K562 (cell line): ENCODE data around the gene CTNNA3.

ENCODE experiments used
- CREM ChIP-seq: IDR thresholded peaks from 2 replicates; pipeline ENCODE4 v1.6.1; 2014; ENCODE audit warnings: antibody characterized with exemption, low read depth
- FOXP1 ChIP-seq: sonication (generic); formaldehyde crosslinking; IDR thresholded peaks from 2 replicates; pipeline ENCODE4 v1.8.0; 2022; ENCODE audit warnings: mild to moderate bottlenecking, missing genetic modification reagents
- MAFK ChIP-seq: IDR thresholded peaks from 2 replicates; pipeline ENCODE4 v1.6.1; 2011; ENCODE audit warnings: low read length, improper control_type of control experiment
- MCM3 ChIP-seq: fragments of 450-650 bp; IDR thresholded peaks from 2 replicates; pipeline ENCODE4 v1.6.1; 2016
- MEIS2 ChIP-seq: fragments of 450-650 bp; IDR thresholded peaks from 2 replicates; pipeline ENCODE4 v1.6.1; 2014; ENCODE audit warnings: mild to moderate bottlenecking; ENCODE audit not compliant: partially characterized antibody
- RB1 ChIP-seq: fragments of 450-650 bp; IDR thresholded peaks from 2 replicates; pipeline ENCODE4 v1.6.1; 2017; ENCODE audit warnings: low read depth, mild to moderate bottlenecking
- ZSCAN32 ChIP-seq: fragments of 450-650 bp; formaldehyde crosslinking; IDR thresholded peaks from 2 replicates; pipeline ENCODE4 v1.4.0; 2020; ENCODE audit warnings: mild to moderate bottlenecking, moderate library complexity
- TF ChIP-seq, protein P1 (sequence below): conservative IDR thresholded peaks from 2 replicates; pipeline ENCODE4 v1.6.1; 2011; ENCODE audit warnings: low read depth, mild to moderate bottlenecking, low read length; ENCODE audit not compliant: control insufficient read depth
- TF ChIP-seq, protein P2 (sequence below), 3 experiments: IDR thresholded peaks in 2 of 3; conservative IDR thresholded peaks in 1 of 3; 2 replicates each; pipeline ENCODE4 v1.5.1; 2011 to 2012; ENCODE audit warnings: low read length in 3 of 3, mild to moderate bottlenecking in 3 of 3, control low read depth in 2 of 3, improper control_type of control experiment in 1 of 3, inconsistent platforms in 1 of 3, low read depth in 1 of 3, mixed read lengths in 1 of 3, moderate library complexity in 1 of 3; ENCODE audit not compliant: insufficient read depth in 2 of 3
- TF ChIP-seq, protein P3 (sequence below): fragments of 250-450 bp; sonication (Bioruptor Pico); IDR thresholded peaks from 2 replicates; pipeline ENCODE4 v1.5.0; 2020; ENCODE audit warnings: mild to moderate bottlenecking, borderline replicate concordance
- TF ChIP-seq, protein P4 (sequence below): fragments of 450-650 bp; IDR thresholded peaks from 2 replicates; pipeline ENCODE4 v1.6.1; 2016; ENCODE audit warnings: missing biosample characterization, missing genetic modification characterization

DNA sequence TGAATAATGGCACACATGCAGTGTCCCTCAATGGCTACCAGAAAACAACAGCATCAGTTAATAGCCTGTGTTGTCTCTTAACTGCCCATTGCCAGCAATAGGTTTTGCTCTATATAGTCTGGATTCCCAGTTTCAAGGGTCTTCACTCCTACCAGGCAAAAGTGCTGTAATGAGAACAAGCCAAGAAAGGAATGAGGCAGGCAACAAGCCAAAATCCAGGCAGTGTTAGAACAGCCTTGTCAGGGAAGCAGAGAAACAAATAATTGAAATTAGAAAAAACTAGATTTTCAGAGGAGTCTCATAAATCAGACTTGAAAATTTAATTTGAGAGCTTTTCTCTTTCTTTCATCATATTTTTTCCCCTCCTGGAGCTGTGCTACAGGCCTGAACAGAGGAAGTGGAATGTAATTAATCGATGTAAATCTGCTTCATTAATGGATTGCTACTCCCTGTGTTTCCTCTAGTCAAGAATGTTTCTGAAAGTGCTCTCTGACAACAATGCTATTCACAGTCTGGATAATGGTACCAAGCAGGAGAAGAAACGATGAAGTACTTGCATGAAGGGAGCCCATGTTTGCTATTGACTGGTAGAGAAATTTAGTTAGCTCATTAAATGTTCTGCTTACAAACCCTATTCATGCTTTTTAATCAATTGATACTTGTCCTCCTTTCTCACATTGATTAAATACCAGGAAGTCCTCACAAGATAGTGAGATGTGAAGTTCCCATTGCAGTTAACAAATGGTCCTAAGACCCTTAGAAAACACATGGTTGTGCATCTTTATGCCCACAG is 972.2 kb downstream of the CTNNA3 start:
- no peak for TF ChIP-seq RB1
- no peak for TF ChIP-seq MEIS2
- no peak for TF ChIP-seq ZSCAN32 (CRISPR knock-in tag)
- no peak for TF ChIP-seq FOXP1 (CRISPR knock-in tag)
- no peak for TF ChIP-seq MCM3
- TF ChIP-seq, protein P1, sequence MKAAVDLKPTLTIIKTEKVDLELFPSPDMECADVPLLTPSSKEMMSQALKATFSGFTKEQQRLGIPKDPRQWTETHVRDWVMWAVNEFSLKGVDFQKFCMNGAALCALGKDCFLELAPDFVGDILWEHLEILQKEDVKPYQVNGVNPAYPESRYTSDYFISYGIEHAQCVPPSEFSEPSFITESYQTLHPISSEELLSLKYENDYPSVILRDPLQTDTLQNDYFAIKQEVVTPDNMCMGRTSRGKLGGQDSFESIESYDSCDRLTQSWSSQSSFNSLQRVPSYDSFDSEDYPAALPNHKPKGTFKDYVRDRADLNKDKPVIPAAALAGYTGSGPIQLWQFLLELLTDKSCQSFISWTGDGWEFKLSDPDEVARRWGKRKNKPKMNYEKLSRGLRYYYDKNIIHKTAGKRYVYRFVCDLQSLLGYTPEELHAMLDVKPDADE = no peak
- TF ChIP-seq, protein P2, sequence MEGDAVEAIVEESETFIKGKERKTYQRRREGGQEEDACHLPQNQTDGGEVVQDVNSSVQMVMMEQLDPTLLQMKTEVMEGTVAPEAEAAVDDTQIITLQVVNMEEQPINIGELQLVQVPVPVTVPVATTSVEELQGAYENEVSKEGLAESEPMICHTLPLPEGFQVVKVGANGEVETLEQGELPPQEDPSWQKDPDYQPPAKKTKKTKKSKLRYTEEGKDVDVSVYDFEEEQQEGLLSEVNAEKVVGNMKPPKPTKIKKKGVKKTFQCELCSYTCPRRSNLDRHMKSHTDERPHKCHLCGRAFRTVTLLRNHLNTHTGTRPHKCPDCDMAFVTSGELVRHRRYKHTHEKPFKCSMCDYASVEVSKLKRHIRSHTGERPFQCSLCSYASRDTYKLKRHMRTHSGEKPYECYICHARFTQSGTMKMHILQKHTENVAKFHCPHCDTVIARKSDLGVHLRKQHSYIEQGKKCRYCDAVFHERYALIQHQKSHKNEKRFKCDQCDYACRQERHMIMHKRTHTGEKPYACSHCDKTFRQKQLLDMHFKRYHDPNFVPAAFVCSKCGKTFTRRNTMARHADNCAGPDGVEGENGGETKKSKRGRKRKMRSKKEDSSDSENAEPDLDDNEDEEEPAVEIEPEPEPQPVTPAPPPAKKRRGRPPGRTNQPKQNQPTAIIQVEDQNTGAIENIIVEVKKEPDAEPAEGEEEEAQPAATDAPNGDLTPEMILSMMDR (IDR thresholded peaks at IDR 0.05 in 2 of 3, conservative IDR thresholded peaks at IDR 0.05 in 1 of 3; ENCODE audit: insufficient read depth in 2 of 3, low read depth in 1 of 3, low read length in 3 of 3) = no peak
- TF ChIP-seq, protein P3, sequence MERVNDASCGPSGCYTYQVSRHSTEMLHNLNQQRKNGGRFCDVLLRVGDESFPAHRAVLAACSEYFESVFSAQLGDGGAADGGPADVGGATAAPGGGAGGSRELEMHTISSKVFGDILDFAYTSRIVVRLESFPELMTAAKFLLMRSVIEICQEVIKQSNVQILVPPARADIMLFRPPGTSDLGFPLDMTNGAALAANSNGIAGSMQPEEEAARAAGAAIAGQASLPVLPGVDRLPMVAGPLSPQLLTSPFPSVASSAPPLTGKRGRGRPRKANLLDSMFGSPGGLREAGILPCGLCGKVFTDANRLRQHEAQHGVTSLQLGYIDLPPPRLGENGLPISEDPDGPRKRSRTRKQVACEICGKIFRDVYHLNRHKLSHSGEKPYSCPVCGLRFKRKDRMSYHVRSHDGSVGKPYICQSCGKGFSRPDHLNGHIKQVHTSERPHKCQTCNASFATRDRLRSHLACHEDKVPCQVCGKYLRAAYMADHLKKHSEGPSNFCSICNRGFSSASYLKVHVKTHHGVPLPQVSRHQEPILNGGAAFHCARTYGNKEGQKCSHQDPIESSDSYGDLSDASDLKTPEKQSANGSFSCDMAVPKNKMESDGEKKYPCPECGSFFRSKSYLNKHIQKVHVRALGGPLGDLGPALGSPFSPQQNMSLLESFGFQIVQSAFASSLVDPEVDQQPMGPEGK (CRISPR knock-in tag) = no peak
- no peak for TF ChIP-seq CREM
- TF ChIP-seq MAFK = no peak
- TF ChIP-seq, protein P4, sequence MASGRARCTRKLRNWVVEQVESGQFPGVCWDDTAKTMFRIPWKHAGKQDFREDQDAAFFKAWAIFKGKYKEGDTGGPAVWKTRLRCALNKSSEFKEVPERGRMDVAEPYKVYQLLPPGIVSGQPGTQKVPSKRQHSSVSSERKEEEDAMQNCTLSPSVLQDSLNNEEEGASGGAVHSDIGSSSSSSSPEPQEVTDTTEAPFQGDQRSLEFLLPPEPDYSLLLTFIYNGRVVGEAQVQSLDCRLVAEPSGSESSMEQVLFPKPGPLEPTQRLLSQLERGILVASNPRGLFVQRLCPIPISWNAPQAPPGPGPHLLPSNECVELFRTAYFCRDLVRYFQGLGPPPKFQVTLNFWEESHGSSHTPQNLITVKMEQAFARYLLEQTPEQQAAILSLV = no peak
